Suppressor macrophage treated with lipopolysaccharide for 4 hours (primary cell): ENCODE data around the gene LUC7L.
"Not testable (repeated sequence)": the region's sequence is repeated elsewhere in the genome, so short reads cannot be mapped to it uniquely, and the experiment has no call there.

Source experiments
- DNase-seq: peaks from one replicate; pipeline ENCODE4 v3.0.0-alpha.2; 2020

LUC7L gene

DNA sequence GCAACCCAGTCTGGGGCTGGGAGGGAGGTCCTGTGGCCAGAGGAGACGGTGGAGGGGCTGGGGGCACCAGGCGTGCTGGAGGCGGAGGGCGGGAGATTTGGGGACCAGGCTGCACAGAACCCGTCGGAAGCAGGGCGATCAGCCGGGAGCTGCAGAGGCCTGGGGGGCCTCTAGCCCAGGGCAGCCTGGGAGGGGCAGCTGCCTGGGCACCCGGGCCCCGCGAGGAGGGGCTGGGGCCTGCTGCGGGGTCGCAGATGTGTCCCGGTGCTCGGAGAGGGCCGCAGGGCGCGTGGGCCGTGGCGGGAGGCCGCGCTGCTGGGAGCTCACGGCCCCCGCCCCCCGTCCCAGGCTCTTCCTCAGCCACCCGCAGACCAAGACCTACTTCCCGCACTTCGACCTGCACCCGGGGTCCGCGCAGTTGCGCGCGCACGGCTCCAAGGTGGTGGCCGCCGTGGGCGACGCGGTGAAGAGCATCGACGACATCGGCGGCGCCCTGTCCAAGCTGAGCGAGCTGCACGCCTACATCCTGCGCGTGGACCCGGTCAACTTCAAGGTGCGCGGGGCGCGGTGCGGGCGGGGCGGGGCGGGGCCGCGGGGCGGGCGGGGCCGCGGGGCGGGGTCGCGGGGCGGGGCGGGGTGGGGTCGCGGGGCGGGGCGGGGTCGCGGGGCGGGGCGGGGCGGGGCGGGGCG, 65.0 kb downstream of the LUC7L start:
- not testable (repeated sequence) for DNase-seq

DNA sequence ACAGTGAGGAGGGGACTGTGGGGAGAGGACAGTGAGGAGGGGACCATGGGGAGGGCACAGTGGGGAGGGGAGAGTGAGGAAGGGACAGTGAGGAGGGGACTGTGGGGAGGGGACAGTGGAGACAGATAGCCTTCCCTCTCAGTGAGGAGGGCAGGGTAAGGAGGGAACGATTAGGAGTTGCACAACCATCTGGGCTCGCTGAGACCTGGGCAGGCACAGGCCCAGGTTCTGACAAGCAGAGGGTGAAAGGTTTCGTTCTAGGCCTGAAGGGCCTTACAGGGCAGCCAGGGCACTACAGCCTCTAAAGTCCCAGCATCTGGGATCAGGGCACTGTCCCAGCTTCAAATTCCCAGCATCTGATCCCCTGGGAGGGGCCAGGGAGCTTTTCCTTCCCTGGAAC, 65.6 kb downstream of the LUC7L start:
- not testable (repeated sequence) for DNase-seq

DNA sequence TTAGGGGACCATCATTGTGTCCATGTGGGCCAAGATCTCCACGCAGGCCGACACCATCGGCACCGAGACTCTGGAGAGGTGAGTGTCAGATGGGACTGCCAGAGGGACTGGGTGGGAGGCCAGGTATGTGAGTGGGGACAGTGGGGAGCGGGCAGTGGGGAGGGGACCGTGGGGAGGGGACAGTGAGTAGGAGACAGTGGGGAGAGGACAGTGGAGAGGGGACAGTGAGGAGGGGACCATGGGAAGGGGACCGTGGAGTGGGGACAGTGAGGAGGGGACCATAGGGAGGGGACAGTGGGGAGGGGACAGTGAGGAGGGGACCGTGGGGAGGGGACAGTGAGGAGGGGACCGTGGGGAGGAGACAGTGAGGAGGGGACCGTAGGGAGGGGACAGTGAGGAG, 66.1 kb downstream of the LUC7L start:
- DNase-seq: not testable (repeated sequence)

DNA sequence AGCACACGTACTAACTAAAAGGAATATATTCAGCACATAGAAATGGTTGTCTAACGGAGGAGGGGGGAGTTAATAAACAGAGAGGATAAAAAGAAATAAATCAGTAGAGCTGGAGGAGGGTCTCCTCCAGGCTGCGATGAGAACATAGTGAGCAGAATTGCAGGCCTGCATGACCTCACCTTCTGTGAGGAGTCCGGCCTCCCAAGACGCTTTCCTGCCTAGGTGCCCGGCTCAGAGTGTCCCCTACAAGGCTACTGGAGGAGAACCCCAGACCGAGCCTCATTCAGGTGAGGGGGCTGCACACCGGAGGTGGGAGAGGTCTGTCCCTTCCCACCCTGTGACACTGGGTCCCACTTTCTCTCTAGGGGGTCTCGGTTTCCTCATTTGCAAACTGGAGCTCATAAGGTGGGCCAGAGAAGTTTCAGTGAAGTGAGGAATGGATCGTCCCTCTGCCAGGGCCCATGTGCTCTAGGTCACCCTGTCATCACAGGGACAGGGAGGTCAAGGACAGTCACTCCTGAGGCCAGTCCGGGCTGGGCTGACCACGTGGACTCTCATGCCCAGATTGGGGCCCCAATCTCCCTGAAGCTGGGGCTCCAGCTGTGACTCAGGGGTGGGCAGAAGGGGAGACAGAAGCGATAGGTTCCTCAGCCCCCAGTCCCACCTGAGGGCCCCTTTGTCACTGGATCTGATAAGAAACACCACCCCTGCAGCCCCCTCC, 66.8 kb downstream of the LUC7L start:
- DNase-seq: no peak

DNA sequence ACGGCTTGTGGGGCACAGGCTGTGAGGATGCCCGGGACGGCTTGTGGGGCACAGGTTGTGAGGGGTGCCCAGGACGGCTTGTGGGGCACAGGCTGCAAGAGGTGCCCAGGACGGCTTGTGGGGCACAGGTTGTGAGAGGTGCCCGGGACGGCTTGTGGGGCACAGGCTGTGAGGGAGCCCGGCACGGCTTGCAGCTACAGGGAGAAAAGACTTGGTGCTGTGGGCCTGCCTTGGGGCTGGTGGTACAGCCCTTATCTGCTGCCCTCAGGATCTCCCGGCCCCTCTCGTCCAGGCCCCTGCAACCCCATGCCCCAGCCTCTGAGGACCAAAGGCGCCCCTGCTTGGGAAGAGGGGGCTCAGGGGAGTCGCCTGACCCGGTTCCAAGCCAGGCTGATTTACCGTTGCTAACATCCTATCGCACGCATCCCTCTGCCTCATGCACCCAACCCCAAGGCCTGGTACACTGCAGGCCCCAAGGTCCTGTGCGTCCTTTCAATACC, 68.5 kb downstream of the LUC7L start:
- no peak for DNase-seq

DNA sequence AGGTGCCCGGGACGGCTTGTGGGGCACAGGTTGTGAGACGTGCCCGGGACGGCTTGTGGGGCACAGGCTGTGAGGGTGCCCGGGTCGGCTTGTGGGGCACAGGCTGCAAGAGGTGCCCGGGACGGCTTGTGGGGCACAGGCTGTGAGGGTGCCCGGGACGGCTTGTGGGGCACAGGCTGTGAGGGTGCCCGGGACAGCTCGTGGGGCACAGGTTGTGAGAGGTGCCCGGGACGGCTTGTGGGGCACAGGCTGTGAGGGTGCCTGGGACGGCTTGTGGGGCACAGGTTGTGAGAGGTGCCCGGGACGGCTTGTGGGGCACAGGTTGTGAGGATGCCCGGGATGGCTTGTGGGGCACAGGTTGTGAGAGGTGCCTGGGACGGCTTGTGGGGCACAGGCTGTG, 69.0 kb downstream of the LUC7L start:
- DNase-seq: not testable (repeated sequence)

DNA sequence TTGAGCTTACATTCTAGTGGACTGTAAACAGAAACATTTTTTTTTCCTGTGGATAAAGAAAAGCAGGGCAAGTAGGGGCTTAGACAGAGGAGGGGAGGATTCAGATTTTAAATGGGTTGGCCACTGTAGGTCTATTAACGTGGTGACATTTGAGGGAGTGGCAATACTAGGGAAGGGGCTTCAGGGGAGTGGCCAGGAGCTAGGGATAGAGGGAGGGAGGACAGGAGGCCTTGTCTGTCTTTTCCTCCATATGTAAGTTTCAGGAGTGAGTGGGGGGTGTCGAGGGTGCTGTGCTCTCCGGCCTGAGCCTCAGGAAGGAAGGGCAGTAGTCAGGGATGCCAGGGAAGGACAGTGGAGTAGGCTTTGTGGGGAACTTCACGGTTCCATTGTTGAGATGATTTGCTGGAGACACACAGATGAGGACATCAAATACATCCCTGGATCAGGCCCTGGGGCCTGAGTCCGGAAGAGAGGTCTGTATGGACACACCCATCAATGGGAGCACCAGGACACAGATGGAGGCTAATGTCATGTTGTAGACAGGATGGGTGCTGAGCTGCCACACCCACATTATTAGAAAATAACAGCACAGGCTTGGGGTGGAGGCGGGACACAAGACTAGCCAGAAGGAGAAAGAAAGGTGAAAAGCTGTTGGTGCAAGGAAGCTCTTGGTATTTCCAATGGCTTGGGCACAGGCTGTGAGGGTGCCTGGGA, 70.0 kb downstream of the LUC7L start:
- DNase-seq: no peak

DNA sequence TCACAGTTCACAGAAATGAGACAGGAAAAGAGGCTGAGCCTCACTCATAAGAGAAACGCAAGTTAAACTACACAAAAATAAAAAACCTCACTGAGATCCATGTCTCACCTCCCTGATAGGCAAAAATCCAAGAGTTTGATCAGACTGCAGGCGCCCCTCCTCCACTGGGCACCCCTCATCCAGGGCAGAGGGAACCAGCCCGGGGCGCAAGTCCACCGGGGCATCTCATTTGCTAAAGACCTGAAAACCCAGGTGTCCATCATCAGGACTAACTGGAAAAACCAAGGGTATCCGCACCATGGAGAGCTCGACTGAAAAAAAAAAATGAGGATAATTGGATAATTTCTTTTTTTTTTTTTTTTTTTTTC, 74.2 kb downstream of the LUC7L start:
- no peak for DNase-seq

DNA sequence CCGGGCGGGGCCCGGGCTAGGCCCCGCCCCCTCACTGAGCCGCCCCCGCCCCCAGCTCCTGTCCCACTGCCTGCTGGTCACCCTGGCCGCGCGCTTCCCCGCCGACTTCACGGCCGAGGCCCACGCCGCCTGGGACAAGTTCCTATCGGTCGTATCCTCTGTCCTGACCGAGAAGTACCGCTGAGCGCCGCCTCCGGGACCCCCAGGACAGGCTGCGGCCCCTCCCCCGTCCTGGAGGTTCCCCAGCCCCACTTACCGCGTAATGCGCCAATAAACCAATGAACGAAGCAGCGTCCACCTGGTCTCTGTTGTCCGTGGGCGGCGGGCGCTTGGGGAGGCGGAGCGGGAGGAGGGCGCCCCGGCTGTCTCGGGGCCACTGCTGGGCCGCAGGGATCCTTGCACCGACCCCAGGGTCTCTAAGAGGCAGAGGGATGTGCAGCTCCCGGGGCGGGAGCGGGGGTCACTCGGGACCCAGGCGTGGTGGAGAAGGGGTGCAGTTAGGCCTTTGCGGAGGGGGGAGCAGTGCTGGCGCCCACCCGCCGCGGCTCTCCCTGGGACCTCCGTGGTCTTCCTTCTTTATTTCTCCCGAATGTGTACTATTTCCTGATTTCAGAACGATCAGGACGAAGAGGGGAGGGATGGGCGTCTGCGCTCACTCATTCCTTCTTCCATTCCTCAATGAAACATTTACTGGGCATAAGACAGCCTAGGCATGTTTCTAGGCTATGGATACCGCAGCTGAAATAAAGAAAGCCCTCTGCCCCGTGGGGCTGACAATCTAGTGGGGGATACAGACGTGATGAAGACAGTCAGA, 74.8 kb downstream of the LUC7L start:
- DNase-seq: no peak

DNA sequence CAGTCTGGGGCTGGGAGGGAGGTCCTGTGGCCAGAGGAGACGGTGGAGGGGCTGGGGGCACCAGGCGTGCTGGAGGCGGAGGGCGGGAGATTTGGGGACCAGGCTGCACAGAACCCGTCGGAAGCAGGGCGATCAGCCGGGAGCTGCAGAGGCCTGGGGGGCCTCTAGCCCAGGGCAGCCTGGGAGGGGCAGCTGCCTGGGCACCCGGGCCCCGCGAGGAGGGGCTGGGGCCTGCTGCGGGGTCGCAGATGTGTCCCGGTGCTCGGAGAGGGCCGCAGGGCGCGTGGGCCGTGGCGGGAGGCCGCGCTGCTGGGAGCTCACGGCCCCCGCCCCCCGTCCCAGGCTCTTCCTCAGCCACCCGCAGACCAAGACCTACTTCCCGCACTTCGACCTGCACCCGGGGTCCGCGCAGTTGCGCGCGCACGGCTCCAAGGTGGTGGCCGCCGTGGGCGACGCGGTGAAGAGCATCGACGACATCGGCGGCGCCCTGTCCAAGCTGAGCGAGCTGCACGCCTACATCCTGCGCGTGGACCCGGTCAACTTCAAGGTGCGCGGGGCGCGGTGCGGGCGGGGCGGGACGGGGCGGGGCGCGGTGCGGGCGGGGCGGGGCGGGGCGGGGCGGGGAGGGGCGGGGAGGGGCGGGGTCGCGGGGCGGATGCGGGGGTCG, 75.6 kb downstream of the LUC7L start:
- not testable (repeated sequence) for DNase-seq

DNA sequence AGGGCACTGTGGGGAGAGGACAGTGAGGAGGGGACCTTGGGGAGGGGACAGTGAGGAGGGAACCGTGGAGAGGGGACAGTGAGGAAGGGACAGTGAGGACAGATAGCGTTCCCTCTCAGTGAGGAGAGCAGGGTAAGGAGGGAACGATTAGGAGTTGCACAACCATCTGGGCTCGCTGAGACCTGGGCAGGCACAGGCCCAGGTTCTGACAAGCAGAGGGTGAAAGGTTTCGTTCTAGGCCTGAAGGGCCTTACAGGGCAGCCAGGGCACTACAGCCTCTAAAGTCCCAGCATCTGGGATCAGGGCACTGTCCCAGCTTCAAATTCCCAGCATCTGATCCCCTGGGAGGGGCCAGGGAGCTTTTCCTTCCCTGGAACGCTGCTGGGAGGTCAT, 76.1 kb downstream of the LUC7L start:
- DNase-seq: not testable (repeated sequence)

DNA sequence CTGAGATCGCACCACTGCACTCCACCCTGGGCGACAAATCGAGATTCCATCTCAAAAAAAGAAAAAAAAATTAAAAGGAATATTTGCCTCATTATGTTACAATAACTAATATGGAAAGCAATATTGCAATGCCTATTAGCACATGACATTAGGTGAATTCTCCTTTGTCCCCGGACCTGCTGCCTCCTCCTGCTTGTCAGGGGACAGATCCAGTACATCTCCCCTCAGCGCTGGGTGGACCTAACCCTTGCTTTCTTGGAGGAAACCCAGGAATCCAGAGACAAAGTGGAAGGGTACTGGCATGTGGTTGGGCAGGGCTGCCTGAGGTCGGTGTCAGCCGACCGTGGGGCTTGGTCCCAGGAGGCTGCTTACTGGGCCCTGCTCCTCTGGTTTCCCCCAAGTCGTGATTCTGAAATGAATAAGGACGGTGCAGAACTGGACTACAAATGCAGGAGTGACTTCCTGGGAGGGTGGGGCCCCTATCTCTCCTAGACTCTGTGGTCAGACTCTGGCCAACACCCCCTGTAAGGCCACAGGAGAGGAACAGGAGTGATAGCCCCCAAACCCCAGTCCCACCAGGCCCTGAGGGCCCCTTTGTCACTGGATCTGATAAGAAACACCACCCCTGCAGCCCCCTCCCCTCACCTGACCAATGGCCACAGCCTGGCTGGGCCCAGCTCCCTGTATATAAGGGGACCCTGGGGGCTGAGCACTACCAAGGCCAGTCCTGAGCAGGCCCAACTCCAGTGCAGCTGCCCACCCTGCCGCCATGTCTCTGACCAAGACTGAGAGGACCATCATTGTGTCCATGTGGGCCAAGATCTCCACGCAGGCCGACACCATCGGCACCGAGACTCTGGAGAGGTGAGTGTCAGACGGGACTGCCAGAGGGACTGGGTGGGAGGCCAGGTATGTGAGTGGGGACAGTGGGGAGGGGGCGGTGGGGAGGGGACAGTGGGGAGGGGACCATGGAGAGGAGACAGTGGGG, 76.8 kb downstream of the LUC7L start, which contains the start of gene HBZ:
HBZ (plus strand) TSS at position 504 of the 988 bp plus-strand sequence; CDS start at position 770, 266 bp downstream.
- DNase-seq: no peak

DNA sequence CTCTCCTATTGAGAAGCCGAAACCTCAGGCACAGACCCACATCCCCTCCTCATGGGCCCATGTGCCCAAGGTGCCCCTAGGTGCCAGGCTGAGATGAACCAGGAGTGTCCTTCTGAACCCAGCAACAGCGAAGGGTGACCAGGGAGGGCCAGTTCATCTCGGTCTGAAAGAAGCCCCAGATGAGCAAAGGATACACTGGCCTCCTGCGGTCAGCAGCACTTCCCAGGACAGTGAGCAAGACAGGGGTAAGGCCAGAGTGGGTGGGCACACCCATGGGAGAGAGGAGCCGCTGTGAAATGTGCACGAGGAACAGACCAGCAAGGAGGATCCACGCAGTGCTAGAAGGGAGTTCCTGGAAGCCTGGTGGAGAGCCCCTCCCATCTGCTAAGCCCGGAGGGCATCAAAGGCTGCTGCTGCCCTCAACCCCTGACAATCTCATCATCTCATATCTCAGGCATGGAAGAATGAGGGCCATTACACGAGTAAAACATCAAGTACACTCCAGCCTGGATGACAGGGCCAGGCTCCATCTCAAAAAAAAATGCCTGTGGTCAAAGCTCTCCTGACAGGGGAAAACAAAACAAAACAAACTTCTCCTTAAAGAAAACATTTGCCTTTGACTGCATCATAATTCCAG, 80.1 kb downstream of the LUC7L start:
- no peak for DNase-seq

DNA sequence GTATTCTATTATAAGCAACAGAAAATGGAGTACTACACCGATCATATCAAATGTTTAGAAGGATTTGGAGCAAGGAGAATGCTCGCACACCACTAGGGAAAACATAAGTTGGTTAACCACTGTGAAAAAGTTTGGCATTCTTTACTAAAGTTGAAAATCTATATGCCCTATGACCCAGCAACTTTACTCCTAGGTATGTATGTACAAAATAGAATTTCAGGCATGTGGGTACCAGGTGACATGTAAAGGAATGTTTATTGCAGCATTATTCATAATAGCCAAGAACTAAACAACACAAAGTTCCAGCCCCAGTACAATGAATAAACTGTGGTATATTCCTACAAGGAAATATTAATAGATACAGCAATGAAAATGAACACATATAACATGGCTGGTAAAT, 82.6 kb downstream of the LUC7L start:
- DNase-seq: no peak

DNA sequence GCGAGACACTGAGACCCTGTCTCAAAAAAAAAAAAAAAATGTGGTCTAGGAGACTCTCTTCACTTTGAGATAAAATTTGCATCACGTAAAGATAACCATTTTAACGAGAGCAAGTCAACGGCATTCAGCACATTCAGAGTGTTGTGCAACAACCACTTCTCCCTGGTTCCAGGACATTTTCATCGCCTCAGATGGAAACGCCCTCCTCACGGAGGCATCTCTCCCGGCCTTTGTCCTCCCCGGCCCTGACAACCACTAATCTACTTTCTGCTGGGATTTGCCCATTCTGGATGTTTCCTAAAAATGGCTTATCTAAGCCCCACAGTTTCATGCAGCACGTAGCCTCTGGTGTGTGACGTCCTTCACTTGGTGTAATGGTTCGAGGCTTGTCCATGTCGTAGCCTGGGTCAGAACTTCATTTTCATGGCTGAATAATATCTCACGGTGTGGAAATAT, 84.4 kb downstream of the LUC7L start:
- no peak for DNase-seq

DNA sequence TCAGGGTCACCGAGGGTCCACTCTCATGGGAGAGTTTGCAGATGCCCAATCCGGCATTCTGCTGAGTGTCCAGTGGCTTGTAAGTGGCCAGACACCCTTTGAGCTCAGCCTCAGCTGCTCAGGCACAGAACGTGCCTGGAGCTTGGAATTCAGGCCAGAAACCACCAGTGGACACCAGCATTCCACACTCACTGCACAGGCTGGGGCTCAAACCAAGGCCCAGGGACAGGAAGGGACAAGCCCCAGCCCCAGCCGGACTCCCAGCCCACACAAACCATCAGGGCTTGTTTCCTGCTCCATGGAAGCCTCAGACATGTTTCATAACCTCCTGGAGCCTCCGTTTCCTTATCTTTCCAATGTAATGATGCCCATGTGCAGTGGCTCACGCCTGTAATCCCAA, 85.8 kb downstream of the LUC7L start:
- no peak for DNase-seq

DNA sequence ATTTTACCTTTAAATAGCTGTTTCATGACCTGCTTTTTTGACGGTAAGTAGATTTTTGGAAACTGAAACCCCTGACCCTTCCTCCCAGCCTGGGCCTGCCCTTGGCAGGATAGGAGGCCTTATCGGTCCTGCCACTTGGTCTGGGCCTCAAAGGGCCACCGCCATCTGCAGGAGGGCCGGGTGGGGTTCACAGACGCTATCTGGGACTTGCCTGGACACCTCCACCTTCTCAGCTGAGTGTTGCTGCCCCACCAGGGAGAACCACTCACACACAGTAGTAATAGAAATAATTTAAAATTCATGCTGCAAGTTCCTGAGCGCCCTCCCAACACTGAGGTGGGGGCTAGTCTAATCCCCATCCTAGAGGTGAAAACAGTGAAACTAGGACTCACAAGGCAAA, 86.2 kb downstream of the LUC7L start:
- DNase-seq: no peak

DNA sequence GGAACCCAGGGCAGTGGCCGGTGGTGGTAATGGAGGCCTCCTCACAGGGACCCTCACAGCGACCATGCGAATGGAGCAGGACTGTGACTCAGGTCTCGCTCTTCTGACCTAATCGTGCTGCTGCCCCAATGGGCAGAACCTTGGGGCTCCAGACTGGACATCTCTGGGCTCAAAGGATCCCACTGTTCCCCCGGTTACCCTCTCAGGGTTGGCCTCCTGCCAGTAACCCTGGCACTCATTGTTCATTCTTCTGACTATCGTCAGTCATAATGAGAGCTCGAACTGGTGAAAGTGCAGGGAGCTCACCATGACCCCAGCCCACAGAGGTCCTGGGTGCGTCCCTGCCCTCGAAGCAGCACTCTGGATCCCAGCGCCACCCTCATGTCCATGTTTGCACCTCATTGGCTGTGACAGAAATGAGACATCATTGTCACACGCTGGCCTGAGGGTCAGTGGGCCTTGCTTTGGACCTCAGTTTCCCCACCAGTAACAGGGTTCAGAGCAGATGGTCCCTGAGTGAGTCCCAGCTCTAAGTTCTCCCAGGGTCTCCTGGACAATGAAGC, 86.8 kb downstream of the LUC7L start:
- DNase-seq: no peak

DNA sequence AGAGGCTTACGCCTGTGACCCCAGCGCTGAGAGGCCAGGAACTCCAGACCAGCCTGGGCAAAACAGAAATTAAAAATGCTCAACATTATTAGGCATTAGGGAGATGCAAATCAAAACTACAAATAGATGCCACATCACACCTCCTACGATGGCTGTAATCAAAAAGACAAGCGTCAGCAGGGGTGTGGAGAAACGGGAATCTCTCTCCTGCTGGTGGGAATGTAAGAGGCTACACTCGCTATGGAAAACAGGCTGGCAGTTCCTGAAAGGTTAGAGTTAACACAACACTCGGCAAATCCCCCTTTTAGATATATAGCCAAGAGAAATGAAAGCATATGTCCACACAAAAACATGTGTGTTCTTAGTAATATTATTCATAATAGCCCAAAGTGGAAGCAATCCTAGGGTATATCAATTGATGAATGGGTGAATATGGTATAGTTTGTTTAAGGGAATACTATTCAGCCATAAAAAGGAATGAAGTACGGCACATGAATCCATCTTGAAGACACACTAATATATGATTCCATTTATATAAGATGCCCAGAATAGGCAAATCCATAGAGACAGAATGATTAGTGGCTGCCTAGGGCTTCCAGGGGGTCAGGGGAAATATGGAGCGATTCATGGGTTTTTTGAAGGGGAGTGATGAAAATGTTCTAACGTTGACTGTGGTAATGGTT, 88.9 kb downstream of the LUC7L start:
- no peak for DNase-seq
